Measurements from ENCODE around the gene CHPF. TPM values are rescaled to one million over a fixed set of nuclear protein-coding genes. Genes with fewer than 3 reads are reported as not detected.

Gene CHPF
- total RNA-seq, 1 experiment from 2014 or later = 53.9 TPM

DNA sequence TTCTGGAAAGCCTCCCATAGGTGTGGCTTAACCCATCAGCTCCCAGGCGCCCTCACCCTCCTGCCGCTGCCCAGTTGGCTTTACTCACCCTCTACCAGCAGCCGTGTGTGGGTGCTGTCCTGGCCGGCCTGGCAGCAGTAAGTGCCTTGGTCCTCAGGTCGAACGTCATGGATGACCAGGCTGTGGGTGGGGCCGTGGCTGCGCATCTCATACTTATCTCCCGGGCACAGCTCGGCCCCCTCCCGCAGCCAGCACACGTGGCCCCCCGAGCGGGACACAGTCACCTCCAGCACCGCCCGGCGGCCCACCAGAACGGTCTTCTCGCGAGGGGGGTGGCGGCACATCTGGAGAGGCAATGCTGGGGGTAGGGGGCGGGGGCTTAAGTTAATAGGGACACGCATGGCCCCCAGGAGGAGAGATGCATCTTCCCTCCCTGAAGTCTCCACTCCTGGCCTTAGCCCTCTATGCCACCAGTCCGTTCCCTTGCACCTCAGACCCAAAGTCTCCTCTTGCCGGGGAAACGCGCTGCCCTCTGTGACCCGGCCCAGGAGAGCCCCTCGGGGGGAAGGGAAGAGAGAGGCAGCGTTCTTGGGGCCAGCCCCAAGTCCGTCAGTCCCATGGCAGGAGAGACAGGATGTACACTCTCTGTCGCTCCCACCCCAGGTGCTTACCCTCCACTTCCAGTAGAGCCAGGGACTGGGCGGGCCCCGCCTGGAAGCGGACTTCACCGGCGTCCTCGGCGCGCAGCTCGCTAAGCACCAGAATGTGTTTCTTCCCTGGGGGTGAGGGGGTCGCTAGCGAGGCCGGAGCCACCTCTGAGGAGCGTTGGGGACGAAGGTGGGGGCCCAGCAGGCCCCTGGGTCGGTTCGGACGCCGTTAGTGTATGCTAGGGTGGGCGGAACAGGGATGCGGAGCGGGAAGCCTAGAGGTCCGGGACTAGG is 8.1 kb upstream of the CHPF start:
- no peak for DNase-seq (ENCODE audit: low spot score)

GRCh38 chr2:219549619-219550018 is 6.0 kb upstream of the CHPF start:
- no peak for DNase-seq (ENCODE audit: low spot score)

DNA sequence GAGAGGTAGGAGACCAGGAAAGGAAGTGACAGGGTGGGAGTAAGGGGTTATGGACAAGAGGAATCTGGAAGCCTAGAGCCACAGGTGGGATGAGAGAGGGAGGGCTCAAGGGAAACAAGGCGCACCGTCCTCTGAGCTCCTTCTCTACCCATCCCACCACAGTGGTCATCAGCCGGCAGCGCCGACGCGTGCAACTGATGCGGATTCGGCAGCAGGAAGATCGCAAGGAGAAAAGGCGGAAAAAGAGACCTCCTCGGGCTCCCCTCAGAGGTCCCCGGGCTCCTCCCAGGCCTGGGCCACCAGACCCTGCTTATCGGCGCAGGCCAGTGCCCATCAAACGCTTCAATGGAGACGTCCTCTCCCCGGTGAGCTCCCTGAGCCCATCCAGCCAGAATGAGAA is 5.4 kb upstream of the CHPF start:
- DNase-seq (ENCODE audit: low spot score) = no peak

GRCh38 chr2:219547621-219548020 is 4.0 kb upstream of the CHPF start:
- no peak for DNase-seq (ENCODE audit: low spot score)

- no peak for DNase-seq (ENCODE audit: low spot score)
Measured at GRCh38 chr2:219545943-219546352, 2.3 kb upstream of the CHPF start.

GRCh38 chr2:219545295-219545942 is 1.8 kb upstream of the CHPF start:
- no peak for DNase-seq (ENCODE audit: low spot score)

GRCh38 chr2:219544567-219544966 is 958 bp upstream of the CHPF start:
- DNase-seq (ENCODE audit: low spot score) = no peak

DNA sequence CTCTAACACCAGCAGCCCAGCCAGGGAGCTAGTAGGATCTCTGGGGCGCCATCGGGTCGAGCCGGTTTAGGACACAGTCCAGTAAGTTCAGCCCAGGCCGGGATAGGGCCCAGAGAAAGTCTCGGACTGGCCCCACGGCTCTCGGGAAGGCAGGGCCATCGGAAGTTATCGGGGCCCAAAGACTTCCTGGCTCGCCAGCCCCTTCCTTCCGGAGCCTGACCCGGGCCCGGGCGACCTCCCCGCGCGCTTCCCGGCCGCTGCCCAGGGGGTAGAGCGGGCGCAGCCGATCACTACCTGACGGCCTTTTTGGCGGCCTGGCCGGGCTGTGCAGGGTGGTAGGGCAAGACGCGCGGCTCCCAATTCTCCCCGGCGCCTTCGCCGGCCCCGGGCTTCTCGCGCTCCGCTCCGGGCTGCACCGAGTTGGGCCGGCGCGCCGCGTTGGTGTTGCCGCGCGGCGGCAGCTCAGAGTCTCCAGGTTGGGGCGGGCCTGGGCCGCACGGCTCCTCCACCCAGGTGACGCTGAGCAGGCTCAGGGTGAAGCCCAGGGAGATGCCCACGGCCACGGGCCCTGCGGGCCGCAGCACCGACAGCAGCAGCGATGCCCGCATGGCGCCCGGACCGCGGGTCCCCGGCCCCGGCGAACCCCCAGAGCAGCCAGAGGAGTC is 546 bp downstream of the CHPF start:
- DNase-seq (ENCODE audit: low spot score) = no peak

- DNase-seq (ENCODE audit: low spot score) = peak; percentile 71
Measured at GRCh38 chr2:219541611-219542180, 1.9 kb downstream of the CHPF start.

DNA sequence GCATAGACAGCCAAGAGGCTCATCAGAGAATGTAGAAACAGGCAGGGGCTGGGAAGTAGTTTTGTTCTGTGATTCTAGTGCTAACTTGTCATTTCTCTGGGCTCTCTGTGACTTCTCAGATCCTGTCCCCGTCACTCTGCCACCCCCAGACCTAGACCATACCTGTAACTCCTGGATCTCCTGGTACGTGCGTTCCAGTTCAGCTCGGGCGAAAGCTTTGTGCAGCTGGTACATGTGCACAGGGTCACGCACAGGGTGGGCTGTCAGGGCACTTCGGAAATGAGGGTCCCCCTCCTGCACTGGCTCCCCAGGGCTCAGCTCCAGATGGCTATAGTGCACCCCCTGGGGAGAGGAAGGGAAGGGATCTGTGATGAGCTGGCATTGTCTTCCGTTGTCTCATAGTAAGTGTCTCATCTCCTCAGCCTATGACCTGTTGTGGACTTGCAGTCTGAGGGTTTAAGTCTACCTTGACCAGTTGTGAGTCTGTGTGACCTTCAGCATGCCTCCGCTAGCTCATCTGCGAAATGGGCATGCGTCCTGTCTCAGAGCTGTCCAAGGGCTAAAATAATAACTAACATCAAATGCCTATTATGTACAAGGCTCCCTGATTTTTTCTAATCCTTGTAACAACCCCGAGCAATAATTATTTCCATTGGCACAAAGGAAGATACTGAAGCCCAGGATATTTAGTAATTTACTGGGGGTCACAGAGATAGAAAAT is 2.7 kb downstream of the CHPF start:
- DNase-seq (ENCODE audit: low spot score) = no peak

DNA sequence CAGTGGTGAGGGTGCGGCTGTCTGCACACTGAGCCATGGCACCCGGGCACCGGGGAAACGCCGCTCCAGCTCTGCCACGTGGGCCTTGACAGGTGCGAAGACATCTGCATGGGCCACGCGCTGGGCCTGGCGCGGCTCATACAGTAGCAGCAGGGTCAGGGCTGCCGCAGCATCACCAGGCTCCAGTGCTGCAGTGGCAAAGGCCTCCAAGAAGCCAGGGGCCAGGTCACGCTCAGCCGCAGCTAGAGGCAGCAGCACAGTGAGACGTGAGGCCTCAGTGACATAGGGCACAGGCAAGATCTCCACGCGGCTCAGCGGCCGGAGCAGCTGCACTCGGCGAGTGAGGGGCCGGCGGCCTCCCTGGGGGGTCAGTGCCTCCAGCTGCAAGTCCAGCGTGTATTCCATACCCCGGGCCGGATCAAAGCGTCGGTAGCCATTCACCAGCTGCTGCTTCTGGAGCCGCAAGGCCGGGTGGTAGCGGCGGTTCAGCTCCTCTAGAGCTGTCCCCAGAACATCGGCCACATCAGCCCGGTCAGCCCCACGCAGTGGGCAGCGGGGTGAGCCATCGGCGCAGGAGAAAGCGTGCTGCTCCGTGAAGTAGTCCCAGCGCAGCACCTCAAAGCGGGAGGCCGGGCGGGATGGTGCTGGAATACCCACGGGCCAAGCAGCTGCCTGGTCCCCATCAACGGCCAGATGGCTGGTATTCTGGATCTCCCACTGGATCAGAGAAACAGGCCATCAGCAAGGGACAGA is 3.5 kb downstream of the CHPF start:
- DNase-seq (ENCODE audit: low spot score) = no peak

GRCh38 chr2:219538956-219539788 is 4.4 kb downstream of the CHPF start:
- DNase-seq (ENCODE audit: low spot score) = no peak

- no peak for DNase-seq (ENCODE audit: low spot score)
Measured at GRCh38 chr2:219538504-219538951, 5.1 kb downstream of the CHPF start.

- no peak for DNase-seq (ENCODE audit: low spot score)
Measured at GRCh38 chr2:219537657-219538488, 5.7 kb downstream of the CHPF start.

DNA sequence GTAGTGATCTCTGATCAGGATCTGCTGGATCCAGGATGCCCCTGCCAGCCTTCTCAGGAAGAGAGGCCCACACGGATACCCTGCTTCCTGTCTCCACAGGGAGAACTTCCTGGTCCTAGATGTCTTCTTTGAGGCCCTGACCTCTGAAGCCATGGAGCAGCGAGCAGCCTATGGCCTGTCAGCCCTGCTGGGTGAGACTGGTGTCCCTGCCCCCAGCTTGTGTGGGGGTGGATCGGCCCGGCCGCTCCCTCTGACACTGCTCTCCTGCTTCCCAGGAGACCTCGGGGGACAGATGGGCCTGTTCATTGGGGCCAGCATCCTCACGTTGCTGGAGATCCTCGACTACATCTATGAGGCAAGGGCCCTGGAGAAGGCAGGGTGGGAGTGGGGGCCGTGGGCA is 6.6 kb downstream of the CHPF start:
- DNase-seq (ENCODE audit: low spot score) = no peak

DNA sequence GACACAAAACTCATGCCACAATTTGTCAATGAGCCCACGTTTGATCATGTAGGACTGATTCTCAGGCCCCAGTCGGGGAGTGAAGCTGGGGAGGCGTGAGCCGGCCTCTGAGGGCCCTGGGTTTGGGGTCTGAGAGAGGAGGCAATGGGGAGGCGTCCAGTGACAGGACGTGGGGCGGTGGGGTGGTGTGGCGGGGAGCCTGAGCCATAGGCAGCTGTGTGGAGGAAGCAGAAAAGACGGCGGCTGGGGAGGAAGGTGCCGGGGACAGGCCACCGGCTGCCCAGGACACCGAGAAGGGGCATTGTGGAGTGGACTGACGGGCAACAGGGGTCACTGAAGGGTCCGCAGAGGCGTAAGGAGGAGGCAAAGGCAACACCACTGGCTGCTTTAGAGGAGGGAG is 7.2 kb downstream of the CHPF start:
- no peak for DNase-seq (ENCODE audit: low spot score)

DNA sequence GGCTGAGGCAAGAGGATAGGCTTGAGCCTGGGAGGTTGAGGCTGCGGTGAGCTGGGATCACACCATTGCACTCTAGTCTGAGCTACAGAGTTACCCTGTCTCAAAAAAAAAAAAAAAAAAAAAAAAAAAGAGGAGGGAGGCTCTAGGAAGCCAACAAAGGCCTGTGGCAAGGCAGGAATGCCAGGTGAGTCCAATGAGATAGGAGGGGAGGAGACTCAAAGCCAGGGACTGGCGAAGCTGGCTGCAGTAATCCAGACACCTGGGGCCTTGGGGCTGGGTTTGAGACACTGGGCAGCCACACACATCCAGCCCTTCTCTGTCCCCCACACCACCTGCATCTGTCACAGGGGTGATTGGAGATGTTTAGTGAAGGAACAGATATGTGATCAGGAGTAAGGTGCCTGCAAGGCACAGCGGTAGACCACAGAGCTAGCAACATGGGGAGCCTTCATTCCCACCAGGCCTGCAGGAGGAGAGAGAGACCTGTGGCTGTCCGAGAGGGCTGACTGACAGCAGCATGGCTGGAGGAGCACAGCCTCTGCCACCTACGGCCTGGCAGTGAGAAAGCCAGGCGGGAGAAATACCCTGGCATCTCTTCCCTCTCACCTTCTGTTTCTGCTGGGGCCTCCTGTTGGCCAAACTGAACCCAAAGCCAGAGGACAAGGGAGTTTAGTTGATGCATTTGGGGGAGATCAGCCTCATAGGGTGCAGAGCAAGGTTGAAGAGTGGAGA is 9.5 kb downstream of the CHPF start:
- no peak for DNase-seq (ENCODE audit: low spot score)

GRCh38 chr2:219532378-219532649 is 11.3 kb downstream of the CHPF start:
- DNase-seq (ENCODE audit: low spot score) = no peak

Data from H4 (cell line).